HG02938 (cell line): ENCODE measurements around the gene APOBEC3G.

Experiments used
- ATAC-seq: cut with Tn5 transposase; IDR thresholded peaks from one replicate; pipeline ENCODE4 v1.9.1; 2021; ENCODE audit warnings: mild to moderate bottlenecking, moderate library complexity; ENCODE audit not compliant: unreplicated experiment

The APOBEC3G gene

DNA sequence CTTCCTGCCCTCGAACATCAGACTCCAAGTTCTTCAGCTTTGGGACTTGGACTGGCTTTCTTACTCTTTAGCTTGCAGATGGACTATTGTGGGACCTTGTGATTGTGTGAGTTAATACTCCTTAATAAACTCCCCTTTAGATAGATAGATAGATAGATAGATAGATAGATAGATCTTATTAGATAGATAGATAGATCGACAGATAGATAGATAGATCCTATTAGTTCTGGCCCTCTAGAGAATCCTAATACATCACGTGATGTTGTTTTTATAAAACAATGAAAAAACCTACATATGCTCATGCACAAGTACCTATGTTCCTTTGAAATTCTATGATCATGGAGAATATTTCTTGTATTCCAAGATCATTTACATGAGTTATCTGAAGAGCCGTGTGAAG is 43.9 kb downstream of the APOBEC3G start:
- no peak for ATAC-seq

DNA sequence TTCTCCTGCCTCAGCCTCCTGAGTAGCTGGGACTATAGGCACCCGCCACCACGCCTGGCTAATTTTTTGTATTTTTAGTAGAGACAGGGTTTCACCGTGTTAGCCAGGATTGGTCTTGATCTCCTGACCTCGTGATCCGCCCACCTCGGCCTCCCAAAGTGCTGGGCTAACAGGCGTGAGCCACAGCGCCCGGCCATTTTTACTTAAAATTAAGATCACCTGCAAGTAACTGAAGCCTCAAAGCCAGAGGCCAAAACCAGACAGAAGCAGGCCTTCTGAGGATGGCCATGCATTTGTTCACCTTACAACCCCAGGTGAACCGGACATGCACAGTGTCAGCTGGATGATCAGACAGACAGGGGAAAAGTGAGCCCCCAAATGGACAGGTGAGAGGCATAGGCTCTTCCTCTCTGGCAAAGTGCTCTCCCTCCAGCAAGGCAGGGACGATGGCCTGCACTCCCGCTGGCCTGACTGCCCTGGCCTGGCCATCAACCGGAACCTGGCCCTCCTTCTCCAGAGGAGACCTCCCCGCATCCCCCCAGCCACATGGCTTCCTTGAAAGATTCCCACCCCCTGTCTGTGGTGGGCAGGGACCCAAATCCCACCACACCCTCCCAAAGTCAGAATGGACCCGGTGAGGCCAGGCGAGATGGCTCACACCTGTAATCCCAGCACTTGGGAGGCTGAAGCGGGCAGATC is 45.8 kb downstream of the APOBEC3G start:
- ATAC-seq = no peak

DNA sequence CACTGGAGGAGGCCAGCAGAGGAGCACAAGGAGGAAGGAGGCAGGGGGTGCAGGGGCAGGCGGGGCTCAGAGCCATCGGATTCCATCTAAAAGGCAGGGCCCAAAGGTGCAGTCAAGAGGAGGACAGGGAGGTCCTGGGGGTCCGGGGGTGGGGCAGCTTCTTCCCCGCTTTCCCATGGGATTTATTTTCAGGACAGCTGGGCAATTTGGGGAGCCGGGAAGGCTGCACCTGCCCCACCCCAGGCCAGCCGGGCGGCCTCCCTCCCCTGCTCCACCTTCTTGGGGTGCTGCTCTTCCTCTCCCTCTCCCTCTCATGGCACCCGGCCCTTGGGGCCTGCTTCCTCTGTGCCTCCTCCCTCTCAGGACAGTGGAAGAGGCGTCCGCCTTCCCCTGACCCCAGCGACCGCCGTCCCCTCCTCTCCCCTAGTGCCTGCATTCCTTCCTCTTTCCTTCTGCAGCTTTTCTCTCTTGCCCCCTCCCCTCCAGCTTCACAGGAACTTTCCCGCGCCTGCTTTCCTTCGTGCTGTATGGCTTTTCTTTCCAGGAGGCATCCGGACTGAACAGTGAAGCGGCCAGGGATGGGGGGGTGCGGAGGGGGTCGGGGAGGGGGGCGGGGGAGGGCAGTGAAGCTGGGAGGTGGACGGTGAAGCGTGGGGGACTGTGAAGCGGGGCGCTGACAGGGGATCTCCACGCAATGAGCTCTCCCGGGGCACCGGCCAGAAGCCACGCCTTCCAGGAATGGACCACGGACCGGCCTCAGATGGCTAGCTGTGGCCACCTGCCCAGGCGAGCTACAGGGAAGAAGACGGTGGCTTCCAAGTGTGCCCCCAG is 46.9 kb downstream of the APOBEC3G start:
- ATAC-seq = no peak

DNA sequence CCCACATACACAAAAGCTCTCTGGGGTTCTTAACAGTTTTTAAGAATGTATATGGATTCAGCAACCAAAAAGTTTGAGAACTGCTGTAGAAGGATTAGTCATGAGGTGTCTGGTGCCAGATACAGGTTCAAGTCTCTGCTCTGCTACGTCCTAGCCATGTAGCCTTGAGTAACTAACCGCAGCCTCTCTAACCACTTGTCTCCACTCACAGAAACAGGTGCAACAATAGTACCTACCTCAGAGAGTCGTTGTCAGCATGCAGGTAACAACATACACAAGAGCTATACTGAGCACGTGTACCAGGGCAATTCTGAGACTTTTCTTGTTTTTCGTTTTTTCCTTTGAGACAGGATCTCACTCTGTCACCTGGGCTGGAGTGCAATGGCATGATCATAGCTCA is 48.5 kb downstream of the APOBEC3G start:
- no peak for ATAC-seq

DNA sequence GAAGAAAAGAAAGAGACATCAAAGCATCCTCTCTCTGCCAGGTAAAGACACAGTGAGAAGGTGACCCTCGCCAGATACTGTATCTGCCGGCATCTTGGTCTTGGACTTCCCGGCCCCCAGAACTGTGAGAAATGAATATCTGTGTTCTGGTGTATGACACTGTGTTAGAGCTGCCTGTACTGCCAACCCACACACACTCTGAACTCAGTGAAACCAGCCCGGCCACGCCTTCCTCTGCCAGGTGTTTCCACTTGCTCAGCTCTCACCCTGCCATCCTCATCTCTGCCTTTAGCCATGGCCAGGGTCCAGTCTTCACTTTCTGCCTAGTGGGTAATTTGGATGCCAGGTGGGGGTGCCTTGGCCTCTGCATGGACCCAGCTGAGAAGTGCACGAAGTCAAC is 51.4 kb downstream of the APOBEC3G start:
- no peak for ATAC-seq

DNA sequence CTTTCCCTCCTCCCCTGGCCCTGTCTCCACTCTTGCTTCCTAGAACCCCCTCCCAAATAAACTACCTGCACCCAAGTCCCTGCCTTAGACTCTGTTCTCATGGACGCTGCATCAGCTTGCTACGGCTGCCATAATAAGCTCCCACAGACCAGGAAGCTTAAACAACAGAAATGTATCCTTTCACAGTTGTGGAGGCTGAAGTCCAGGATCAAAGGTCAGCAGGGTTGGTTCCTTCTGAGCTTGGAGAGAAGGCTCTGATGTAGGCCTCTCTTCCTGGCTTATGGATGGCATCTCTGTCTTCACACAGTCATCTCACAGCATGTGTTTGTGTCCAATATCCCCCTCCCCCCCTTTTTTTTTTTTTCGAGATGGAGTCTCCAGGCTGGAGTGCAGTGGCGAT is 52.0 kb downstream of the APOBEC3G start:
- ATAC-seq = no peak

DNA sequence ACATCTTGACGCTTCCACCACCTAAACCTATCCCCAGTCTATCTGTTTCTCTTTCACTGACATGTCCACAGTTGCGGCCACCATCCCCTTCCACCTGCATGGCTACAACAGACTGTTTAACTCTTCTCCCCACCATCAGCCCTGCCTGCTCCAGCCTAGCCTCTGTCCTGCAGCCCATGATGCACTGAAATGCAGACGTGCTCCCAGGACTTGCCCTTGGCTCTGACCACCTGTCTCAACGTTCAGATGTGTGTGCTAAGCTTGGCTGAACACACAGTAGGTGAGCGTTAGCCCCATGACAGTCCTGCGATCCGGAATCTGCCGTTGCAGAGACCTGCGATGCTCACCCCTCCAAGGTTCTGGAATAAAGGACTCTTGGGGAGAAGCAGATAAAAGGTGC is 52.7 kb downstream of the APOBEC3G start:
- ATAC-seq = no peak

DNA sequence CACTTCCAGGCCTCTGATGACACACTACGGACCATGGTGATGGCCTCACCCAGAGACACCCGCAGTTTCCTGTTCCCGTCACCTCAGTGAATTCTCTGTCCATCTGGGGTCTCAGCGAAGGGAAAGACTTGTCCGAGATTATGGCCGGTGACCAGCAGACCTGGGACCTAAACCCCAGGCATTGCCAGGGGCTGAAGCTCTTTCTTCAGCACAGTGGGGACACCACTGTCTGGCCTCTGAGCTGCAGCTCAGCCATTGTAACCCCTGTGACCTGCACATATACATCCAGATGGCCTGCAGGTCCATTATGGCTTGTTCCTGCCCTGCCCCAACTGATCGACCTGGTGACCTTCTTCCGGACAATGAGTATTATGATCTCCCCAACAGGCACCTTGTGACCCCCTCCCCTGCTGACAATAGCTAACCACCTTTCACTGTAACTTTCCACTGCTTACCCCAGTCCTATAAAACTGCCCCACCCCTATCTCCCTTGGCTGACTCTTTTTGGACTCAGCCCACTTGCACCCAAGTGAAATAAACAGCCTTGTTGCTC is 53.2 kb downstream of the APOBEC3G start:
- ATAC-seq = no peak

DNA sequence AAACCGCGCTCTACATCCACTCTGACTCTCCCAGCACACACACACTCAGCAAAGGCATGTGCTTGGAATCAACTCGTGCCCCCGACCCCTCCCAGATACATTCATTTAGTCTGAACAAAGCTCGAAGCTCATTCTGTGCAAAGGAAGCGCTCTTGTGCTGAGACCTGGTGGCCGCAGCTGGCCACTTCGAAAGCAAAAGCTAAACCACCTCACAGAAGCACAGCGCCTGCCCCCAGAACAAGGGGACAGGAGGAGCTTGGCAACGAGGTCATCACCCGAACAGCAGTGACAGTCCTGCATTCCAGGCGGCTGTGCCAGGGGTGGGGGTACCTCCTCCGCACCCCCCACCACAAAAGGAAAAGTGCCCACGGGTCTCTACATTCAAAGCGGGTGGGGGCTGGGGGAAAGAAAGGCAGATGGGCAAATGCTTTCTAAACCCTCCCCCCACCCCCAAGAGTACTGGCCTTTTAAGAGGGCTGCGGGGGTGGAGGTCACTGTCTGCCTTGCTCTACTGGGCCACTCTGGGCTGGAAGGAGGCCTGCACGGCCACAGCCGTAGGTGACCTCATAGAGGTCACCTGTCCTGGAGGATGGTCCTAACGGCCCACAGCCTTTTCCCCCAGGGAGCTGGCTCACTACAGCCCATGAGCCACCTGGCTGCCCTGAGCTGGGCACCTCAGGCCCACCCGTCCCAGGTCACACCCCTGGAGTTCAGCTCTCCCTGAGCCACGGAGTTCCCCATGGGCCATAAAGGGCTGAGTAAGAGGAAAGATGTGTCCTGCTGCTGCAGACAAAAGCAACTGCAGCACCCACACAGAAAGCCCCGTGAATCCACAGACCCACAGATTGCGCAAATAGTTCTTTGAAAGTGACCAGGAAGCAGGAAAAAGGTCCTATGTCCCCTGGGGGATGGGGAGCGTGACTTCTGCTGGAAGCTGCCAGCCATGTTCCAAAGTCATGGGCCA is 54.1 kb downstream of the APOBEC3G start:
- ATAC-seq = no peak

DNA sequence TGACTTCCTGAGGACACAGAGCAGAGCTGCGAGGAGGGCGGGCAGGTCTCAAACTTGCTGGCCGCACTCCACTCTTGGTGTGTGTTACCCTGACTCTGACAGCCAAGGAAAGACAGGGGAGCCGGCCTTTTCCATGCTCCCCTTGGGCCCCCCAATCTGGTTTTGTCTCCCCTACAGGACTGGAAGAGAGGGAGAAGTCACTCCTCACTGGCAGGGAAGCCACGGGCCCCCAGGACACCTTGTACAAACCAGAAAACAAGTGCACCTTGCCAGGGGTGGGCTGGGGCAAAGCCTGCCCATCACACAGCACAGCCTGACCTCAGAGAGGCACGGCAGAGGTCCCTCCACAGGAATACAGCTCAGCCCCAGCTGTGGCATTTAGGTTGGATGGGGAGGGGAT is 55.2 kb downstream of the APOBEC3G start:
- ATAC-seq = no peak

DNA sequence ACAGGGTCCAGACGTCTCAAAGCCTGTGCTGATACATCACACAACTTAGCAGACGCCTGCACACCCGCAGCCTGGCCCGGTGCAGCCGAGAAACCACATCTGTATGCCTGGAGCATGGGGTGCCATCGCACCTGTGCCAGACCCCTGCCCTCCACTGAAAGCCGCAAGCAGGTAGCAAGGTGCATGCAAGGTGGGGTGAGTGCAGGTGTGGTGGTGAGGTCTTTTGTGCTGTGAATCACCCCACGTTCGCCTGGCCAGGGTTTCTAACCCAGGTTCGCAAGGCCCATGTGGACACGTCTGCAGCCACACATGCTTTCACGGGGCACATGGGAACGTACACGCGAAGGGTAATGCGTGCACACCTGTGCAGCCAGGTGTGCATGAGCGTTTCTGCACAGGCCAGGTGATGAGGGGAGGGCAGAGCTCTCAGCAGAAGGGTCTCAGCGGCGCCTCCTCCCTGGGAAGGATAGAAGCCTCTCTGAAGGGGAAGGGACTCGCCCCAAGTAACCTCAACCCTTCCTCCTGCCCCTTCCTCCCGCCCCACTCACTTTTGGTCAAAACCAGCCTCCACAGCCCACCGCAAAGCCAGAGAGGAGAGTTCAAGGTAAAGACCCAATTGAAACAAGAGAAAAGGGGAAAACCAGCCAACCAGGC is 55.9 kb downstream of the APOBEC3G start:
- ATAC-seq = no peak

DNA sequence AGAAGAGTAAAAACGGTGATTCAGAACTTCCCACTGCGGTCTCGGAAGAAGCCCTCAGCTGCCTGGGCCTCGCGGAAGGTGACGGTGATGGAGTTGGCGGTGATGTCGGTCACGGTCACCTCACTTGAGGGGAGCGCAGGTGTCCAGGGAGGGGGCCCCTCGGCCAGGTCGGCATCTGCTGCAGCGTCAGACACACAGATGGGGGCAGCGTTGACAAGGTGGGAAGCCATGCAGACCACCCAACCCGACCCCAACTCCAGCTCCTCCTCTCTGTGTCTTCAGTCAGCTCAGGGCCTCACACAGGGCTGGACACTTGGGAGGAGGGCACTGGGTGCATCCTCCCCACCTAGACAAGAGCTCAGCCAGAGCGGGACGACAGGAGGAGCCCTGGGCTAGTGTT is 56.8 kb downstream of the APOBEC3G start:
- ATAC-seq = no peak

DNA sequence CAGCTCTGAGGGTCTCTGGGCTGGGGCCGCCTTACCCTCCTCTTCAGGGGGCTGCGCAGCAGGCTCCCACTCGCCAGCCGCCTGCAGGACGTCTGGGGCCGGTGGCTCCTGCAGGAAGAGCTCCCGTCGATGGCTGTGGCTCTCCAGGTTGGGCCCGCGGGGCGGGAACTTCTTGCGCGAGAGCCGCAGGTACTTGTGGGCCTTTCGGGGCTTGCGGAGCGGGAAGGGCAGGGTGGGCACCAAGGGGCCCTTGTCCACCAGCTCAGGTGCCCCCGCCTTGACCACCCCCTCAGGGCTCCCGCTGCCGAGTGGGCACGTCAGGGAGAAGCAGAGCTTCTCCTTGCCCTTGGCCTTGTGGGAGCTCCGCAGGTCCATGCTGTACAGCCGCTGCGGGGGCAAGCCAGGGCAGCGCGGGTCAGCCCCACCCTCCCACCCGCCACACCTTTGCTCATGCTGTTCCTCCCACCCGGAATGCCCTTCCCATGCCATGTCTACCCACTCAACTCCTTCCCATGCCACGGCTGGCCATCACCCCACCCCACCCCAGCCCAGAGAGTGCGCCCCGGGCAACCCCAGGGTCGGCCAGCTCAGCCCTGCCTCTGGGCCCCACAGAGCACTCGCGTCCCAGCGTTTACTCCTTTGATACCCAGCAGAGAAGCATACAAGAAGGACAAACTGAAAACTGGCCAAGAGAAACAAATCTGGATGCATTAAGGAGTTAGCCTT is 57.5 kb downstream of the APOBEC3G start:
- no peak for ATAC-seq

DNA sequence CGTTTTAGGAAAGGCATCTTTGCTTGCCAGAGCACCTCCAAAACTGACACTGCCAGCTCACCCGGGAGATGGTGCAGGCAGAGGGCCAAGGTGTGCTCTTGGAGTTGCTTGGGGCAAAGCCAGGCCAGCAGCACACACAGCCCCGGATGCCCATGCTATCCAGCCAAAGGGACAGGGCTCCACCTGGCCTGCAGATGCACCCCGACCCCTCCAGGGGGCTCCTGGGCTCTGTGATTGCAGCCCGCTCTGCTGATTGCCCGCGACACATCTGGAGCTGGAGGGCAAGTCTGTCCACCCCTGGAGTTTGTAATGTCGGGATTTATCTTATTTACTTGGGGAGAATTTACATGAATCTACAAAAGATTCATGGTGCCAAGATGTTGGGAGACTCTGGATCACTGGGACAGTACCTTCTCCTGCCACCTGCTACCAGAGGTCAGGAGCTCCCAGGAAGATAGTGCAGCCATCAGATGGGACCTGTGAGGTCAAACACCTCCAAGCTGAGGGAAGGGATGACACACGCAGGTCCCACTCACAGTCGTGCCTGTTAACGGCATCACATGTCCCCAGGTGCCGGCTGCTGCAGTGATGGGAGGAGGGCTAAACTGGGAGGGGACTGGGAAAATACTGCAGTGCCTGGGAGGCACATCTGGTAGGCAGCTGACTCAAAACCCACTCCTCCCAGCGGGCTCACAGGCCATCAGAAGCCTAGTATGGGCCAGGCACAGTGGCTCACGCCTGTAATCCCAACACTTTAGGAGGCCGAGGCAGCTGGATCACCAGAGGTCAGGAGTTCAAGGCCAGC is 58.2 kb downstream of the APOBEC3G start:
- ATAC-seq = no peak

DNA sequence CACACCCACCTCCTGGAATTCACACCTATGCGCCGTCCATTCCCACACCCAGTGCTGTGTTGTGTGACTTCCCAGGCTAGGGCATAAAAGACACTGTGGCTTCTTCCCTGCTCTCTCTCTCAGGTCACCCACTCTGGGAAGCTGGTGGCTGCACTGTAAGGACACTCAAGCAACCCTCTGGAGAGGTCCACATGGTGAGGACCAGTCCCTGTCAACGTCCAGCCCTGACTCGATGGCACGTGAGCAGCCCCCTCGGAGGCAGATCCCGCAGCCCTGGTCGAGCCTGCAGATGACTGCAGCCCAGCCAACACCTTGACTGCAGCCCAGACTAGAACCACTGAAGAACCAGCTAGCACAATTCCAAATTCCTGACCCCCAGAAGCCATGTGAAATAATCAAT is 59.2 kb downstream of the APOBEC3G start:
- ATAC-seq = no peak
